Cerebellar cortex (tissue), 1 donor: ENCODE measurements around the gene EML2.
"Not testable (repeated sequence)": the region's sequence is repeated elsewhere in the genome, so short reads cannot be mapped to it uniquely, and the experiment has no call there.

ENCODE experiments used
- DNase-seq: peaks from one replicate; pipeline ENCODE4 v3.0.0-alpha.2; 2015; ENCODE audit warnings: low spot score

Gene EML2

DNA sequence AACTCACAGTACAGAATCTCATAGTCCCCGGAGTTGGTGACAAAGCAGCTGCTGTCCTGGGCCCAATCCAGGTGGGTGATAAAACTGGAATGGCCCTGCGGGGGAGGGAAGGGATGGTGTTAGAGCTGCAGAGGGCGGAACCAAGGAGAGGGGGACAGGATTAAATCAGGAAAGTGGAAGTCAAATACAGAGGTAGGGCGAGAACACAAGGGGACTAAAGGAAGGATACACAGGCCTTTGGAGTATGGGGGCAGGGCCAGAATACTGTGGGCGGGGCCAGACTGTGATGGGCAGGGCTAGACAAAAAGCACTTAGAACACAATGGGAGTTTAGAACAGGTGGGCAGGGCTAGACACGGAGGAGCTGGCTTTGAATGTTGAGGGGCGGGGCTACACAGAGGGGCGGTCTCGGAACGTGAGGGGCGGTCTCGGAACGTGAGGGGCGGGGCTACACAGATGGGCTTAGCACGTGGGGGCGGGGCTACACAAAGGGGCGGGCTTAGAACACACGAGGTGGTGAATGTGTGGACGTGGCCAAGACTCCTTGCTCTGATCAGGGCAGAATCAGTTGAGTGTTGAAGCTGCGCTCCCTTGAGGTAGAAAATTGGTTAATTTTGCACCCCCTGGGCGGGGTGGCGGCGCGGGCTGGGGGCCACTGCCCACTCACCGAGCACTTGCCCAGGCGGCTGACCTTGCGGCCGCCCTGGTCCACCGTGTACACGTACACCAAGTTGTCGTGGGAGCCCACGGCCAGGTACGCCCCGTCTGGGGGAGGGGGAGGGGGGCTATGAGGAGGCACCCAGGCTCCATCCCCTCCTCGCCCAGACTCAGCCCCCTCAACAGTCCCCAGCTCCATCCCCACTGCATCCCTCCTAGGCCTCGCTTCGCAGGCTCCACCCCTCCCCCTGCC lies 23.1 kb downstream of the EML2 start:
- peak; percentile 84 for DNase-seq

DNA sequence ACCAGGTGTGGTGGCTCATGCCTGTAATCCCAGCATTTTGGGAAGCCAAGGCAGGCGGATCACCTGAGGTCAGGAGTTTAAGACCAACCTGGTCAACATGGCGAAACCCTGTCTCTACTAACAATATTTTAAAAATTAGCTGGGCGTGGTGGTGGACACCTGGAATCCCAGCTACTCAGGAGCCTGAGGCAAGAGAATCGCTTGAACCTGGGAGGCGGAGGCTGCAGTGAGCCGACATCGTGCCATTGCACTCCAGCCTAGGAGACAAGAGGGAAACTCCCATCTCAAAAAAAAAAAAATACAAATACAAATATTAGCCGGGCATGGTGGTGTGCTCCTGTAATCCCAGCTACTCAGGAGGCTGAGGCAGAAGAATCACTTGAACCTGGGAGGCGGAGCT lies 24.1 kb downstream of the EML2 start:
- DNase-seq = not testable (repeated sequence)

DNA sequence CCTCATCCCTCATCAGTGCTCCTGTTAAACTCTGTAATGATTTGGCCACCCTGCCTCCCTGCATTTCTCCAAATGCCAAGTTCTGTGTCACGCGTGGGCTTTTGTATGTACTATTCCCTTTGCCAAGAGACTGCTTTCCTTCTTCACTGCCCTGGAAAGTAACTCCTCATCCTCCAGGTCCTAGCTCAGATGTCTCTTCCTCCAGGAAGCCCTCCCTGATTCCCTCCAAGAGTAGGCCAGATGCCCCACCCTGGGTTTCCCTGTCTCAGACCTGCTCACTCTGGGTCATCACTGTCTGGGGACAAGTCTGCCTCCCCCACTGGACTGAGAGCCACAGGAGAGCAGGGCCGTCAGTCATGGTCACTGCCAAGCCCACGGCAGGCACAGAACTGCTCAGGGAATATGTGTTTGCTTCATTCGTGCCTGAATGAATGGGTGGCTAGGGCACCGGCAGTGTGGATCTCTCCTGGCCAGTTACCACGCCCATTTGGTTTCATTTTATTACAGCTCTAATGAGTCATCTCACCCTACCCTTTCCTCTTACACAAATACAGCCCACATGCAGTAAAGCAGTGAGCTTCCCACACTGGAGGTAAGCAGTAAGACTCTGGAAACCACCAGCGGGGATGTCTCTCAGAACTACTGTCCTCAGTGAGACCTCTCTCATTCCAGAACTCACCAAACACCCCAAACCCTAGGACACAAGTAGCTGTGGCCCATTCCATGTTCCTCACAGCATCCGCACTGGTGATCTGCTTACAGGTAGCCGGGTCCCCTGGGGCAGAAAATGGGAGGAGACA lies 25.1 kb downstream of the EML2 start:
- DNase-seq = no peak

DNA sequence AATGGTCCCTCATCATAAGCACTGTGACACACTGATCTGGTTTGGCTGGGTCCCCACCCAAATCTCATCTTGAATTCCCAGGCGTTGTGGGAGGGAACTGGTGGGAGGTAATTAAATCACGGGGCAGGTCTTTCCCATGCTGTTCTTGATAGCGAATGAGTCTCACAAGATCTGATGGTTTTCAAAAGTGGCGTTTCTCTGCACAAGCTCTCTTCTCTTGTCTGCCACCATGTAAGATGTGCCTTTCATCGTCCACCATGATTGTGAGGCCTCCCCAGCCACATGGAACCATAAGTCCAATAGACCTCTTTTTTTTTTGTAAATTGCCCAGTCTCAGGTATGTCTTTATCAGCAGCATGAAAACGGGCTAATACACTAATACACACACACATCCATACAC lies 30.2 kb downstream of the EML2 start:
- no peak for DNase-seq

DNA sequence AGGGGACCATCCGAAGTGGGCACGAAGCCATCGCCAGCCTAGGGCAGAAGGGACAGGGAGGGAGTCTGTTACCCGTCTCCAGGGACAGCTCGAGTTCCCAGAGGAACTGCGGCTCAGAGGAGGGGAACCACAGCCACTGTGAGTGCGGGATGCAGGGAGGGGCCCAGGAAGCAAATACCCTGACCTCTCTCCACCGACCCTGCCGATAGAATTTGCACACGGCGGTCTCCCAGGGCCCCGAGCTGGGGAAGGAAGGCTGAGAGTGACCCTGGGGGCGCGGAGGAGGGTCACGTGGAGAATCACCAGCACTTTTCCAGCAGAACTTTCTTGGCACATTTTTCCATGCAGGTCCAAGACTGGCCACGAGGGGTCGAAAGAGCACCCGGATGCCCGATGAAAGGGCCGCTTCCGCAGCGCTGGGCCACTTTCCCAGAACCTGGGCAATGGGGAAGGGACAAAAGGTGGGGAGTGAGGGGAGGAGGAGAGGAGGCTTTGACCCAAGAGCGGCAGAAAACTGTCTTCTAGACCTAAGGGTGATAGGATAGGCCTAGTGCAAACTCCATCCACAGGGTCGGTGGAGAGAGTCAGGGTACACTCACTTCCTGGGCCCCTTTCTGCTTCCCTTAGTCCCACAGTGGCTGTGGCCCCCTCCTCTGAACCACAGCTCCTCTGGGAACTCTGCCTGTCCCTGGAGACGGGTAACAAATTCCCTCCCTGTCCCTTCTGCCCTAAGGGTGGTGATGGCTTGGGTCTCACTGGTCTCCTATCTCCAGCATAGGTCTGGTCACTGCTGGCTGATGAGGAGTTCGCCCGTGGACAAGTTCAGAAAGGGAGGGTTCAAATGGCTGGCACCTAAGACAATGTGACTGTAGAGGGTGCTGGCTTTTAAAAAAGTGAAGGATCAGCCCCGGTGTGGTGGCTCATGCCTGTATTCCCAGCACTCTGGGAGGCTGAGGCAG lies 31.8 kb downstream of the EML2 start:
- DNase-seq = peak; percentile 72

DNA sequence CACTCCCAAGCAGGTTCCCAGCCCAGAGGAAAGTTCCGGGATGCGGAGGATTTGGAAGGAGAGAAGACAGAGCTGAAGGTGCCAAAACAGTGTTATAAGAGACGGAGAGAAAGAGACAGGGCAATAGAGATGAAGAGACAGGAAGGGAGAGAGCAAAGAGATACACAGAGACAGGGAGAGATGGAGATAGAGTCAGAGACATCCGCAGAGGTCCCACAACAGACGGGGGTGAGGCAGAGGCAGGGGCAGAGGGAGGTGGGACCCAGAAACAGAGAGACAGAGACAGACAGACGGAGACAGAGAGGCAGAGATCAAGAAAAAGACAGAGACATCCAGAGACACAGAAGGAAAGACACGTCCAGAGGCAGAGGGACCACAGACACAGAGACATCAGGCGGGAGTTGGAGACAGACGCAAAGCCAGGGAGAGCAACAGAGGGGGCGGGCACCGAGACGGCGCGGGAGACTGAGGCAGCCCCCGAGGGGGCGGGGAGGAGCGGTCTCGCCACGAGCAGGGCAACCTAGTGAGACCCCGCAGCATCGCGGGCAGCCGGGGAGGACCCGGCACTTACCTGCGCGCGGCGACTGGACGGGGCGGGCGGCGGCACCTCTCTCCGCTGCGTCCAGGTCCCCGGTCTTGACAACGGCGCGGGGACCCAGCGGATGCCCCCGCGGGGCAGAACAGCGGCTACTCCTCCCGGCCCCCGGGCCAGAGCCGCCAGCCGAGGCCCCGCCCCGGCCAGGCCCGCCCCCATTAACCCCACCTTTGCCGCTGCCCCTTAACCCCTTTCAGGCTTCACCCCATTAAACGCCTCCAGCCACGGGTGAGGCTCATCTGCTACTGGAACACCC lies 37.4 kb downstream of the EML2 start, which contains the start of gene GPR4:
Gene GPR4 (minus strand): TSS at position 689 of the 851 bp plus-strand sequence. CDS start 10,346 bp downstream, outside the sequence.
- DNase-seq = no peak

DNA sequence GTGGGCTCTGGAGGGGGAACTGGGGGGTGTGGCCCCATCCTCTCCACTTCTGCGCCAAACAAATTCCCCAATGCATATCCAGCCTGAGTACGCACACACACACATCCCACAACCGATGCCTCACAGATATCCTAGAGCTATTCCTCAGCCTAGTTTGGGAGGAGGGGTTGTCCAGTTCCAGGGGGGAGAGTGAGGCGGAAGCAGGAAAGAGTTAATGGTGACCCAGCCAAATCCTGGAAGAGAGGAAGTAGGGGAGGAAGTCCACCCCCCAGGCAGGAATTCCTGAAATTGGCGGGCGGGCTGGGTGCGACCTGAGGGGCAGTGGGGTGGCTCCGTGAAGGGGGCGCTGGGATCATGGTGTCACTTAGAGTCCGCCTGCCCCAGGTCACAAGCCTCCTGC lies 38.1 kb downstream of the EML2 start:
- no peak for DNase-seq

DNA sequence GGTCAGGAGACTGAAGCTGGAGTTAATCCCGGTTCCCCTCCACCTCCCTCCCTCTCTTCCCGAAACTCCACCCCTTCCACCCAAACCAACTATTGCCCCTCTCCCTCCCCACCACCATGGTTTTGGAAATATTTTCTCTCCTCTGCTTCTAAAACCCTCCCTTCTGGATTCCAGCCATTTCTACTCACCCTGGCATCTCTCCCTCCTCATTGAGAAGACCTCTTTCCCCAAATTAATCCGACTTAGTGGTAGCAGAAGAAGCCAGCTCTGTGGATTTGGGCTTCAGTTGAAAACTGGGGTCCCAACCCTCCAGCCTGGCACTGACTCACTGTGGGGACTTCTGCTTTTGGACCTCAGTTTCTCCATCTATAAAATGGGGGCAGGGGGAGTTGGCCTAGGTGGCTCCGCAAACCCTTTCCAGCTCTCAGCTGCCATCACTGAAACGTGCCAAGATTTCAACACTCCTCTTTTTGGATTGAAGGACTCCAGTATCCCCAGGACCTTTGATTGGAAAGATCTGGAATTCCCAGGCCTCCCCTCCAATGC lies 38.8 kb downstream of the EML2 start:
- no peak for DNase-seq

DNA sequence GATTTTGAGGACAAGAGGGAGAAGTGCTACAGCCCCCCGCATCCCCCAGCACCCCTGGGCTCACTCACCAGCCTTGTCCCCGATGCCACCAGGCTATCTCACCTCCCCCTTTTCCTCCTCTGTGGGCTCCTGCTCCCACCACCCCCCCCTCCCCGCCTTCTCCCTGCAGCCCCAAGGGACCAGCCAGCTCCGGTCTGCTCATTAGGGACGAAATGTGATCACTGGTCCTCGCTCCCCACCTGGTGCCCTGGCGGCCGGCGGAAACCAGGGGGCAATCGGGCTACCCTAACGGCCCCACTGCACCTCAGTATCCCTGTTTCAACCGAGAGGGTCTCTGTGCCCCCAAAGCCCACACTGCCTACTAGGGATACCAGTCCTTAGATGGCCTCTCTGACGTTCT lies 39.9 kb downstream of the EML2 start:
- no peak for DNase-seq

DNA sequence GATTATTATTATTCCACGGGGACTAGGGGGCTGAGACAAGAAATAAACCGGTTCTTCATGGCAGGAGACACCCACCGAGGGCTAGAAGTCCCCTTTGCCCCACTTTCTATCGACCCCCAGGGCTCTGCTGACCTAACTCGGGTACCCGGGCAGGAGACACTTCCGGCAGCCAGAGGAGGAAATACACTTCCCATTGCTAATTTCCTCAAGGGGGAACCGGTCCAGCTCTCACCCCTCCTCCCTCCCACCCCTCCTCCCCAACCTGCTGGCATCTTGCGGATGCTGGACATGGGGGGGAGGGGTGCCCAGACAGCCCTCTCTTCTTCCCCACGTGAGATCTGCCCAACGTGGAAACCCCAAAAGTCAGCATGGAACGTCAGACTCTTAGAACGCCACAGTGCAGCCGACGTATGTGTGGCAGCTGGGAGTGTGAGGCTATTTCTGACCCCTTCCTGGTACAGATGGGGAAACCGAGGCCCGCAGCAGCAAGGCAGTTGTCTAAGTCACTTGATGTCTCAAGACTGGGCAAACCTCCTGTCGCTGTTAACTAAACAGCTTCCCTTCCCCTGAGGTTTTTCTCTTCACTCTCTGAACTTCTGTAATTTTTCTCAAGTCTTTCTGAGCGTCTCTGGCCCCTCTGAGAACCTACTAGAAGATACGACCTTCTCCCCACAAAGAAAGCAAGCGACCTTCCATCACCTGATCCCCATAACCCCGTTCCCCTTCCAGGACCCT lies 40.8 kb downstream of the EML2 start:
- no peak for DNase-seq

DNA sequence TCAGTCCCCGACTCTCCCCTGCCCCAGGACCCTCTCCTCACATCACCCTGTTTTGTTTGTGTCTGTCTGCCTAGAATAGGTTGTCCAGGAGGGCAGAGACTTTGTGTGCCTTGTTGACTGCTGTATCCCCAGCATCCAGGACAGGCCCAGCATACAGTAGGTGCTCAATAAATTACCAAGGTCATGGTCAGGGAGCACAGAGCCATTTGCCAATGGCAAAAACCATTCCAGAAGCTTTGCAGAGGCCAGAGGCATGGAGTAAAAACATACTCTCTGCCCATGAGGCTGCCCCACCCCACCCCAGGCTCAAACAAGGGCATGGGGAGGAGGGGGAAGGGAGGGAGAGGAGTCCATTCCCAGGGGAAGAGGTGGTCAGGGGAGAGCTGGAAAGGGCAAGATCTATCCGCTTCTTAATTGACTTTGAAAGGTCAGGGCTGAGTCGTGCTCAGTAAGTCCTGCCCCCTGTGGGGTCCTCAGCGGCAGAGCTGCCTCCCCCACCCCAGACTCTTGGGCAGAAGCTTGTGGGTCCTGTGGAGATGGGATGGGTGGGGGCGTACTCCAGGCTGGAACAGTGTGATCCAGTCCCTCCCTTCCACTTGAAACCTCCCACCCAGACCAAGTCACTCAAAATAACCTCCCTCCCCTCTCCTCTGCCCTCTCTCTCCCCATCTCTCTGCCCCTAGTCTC lies 41.6 kb downstream of the EML2 start:
- no peak for DNase-seq

DNA sequence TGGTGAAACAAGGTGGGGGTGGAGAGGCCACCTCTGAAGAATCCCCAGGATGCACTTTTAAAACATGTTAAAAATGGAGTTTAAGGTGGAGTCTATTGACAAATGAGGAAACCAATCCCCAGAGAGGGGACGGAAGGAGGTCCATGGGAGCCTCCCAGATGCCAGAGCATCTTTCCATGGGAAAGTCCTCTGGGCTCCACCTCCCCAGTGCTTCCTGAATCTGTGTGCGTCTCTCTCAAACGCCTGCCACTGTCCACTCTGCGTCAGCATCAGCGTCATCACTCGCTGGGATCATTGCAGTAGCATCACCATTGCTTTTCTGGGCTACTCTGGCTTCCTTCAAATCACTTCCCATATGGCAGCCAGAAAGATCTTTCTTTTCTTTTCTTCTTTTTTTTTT lies 43.4 kb downstream of the EML2 start:
- DNase-seq = no peak

DNA sequence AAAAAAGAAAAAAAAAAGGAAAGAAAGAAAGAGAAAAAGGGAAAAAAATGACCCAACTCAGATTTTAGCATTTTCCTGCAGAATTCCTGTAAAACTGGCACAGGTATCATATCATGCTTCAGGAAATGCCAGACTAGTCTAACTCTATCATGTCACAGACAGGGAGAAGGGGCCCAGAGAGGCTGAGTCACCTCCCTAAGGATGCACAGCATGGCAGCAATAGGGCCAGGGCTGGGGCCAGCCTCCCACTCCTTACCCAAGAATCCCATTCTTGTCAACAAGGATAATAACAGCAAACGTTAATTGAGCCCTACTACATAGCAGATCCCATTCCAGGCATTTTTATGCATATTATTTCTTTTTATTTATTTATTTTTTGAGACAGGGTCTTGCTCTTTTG lies 45.7 kb downstream of the EML2 start:
- no peak for DNase-seq

DNA sequence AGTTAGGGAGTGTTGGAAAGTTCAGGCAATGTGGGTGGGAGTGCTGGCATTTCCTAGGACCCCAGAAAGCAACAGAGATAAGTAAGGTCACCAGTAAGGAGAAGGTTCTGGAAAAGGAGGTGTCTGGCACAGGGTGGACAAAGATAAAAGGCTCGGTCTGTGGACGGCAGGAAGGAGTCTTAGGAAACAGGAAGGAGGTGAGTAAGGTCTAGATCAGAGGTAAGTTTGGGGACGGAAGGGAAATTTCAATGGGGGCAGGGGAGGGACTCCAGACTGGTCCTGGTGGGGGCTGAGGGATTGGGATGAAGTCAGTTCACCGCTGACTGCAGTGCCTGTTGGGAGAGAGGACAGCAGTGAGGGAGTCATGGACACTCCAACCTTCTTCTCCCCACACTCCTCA lies 46.8 kb downstream of the EML2 start:
- DNase-seq = no peak

DNA sequence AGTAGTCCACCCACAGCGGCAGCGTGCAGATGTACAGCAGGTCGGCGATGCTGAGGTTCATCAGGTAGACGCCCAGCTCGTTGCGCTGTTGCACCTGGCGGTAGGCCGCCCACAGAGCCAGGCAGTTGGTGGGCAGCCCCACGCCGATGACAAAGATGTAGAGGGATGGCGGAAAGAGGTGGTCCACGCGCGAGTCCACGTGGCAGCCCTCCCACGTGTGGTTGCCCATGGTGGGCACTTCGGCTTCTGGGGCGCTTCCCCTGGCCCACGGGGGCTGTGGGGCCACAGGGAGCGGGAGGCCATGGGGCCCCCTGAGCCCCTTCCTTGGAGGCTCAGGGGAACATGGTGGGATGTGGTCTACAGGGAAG lies 47.6 kb downstream of the EML2 start:
- no peak for DNase-seq

DNA sequence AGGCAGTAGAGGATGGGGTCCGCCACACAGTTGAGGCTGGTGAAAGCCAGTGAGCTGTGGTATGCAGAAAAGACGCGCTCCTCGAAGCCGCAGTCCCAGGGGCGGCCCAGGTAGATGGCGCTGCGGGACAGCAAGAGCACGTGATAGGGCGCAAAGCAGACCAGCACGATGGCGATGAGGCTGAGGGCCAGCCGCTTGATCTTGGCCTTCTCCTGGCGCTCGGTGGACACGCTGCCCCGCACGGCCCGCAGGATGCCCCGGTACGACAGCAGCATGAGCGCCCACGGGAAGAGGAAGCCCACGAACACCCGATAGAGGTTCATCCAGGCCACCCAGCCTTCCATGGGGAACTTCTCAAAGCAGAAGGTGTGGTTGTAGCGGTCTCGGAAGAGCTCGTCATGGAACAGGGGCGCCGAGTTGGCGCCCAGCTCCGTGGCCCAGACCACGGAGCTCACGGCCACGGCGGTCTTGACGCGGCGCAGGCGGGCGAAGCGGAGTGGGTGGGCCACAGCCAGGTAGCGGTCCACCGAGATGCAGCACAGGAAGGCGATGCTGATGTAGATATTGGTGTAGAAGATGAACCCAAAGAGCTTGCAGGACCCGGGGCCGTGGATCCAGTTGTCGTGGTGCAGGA lies 48.1 kb downstream of the EML2 start:
- no peak for DNase-seq

DNA sequence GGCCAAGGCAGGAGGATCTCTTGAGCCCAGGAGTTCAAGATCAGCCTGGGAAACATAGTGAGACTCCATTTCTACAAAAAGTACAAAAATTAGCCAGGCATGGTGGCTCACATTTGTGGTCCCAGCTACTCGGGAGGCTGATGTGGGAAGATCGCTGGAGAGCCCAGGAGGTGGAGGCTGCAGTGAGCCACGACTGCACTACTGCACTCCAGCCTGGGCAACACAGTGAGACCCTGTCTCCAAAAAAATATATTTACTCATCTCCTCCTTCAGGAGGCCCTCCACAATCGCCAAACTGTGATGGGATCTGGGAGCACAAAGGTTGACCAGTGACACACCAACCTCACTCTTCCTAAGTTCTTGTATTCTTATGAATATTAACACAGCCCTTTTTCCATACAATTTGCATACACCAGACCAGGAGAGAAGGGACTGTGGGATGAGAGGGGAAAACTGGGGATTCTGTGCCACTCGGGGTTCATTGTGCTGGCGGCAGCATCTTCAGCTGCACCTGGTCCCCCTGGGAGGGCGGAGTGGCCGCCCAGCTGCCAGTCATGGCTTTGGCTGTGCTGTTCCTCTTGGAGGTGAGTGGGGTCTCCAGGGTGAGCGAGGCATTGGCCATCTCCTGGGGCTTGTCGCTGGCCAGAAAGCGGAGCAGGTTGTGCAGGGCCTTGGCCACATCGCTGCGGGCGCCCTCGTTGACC lies 48.7 kb downstream of the EML2 start:
- DNase-seq = no peak

DNA sequence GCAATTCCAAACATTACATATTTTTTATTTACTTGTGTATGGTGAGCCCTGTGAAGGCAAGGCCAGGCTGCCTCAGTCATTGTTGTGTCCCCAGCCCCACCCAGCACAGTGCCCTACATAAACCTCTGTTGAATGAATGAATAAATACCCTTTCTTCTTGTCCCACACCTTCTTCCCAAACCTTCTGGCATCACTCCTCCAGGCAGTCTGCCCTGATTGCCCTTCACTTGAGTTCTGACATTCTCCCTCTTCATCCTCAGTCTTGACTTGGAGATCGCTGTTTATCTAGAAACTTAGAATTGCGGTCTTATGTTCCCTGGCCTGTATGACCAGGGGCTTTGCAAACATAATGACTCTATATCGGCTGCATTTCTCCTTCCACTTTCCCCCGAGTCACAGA lies 49.4 kb downstream of the EML2 start:
- no peak for DNase-seq
